K562 (cell line): Measurements from ENCODE around the gene ZNRF1. TPM values are rescaled to one million over a fixed set of nuclear protein-coding genes. Genes with fewer than 3 reads are reported as not detected.

Source experiments
- ATAC-seq: fragments of 200-7000 bp; cut with Tn5 transposase; 3 replicates; pipeline ENCODE4 v1.9.1; 2020; ENCODE audit warnings: moderate library complexity
- BruUV-seq: library from RNA; stranded (reverse); fragments of 400-500 nt; replicated peaks from 2 replicates; lab custom pipeline; 2021; lab: Mats Ljungman, UMichigan
- CTCF ChIA-PET: fragments of 300-600 bp; formaldehyde crosslinking; extraction: SDS; loops from one replicate; lab custom pipeline; 2021; ENCODE audit warnings: low intra/inter-chr PET ratio; lab: Yijun Ruan, JAX
- POLR2A ChIA-PET: fragments of 300-600, 350-650 bp; sonication (Branson Sonifier 250); formaldehyde crosslinking; extraction: SDS; loops from one replicate; lab custom pipeline; 2021; ENCODE audit warnings: antibody characterized with exemption, inconsistent platforms; lab: Yijun Ruan, JAX
- DNase-seq, 4 experiments: peaks; one replicate each; pipeline versions ENCODE4 v3.0.0 to v3.0.0-alpha.2; 2011 to 2018; ENCODE audit warnings: low spot score in 3 of 4, mixed read lengths in 3 of 4; ENCODE audit errors: extremely low read depth in 1 of 4
- FAIRE-seq: peaks from 2 replicates; lab custom pipeline; 2011; peaks lifted over from hg19 to GRCh38; lab: Jason Lieb, UNC
- H2AFZ ChIP-seq: 2 replicates; pipeline ENCODE4 v1.6.0; 2011; ENCODE audit warnings: low read depth, low read length, control low read depth, inconsistent platforms
- H3K27ac ChIP-seq: fragments of 200-600 bp; 3 replicates; pipeline ENCODE4 v1.8.0; 2011; ENCODE audit warnings: low read depth, mild to moderate bottlenecking, control low read depth, inconsistent platforms, low read length, moderate library complexity, mixed read lengths; ENCODE audit errors: extremely low read depth
- H3K27me3 ChIP-seq, 2 experiments: fragments of 300-600 bp in 1 of 2; 2 replicates in 1 of 2; 3 replicates in 1 of 2; pipeline versions ENCODE4 v1.6.0 to v1.8.0; 2011; ENCODE audit warnings: inconsistent platforms in 2 of 2, low read length in 2 of 2, mild to moderate bottlenecking in 1 of 2, mixed read lengths in 1 of 2, moderate library complexity in 1 of 2; ENCODE audit not compliant: control insufficient read depth in 2 of 2, insufficient read depth in 2 of 2
- H3K36me3 ChIP-seq: fragments of 300-600 bp; 3 replicates; pipeline ENCODE4 v1.8.0; 2011; ENCODE audit warnings: mild to moderate bottlenecking, low read length, inconsistent platforms; ENCODE audit not compliant: control insufficient read depth, insufficient read depth
- H3K4me1 ChIP-seq, 2 experiments: fragments of 200-600 bp in 1 of 2; replicated peaks in 1 of 2; 2 replicates in 1 of 2; 3 replicates in 1 of 2; pipeline versions ENCODE4 v1.5.1 to v1.8.0; 2011; ENCODE audit warnings: inconsistent platforms in 2 of 2, low read length in 2 of 2, mild to moderate bottlenecking in 1 of 2, mixed read lengths in 1 of 2, moderate library complexity in 1 of 2; ENCODE audit not compliant: control insufficient read depth in 2 of 2, insufficient read depth in 2 of 2
- H3K4me2 ChIP-seq: 2 replicates; pipeline ENCODE4 v1.6.1; 2011; ENCODE audit warnings: low read length, control low read depth, inconsistent platforms, mixed read lengths; ENCODE audit not compliant: insufficient read depth
- H3K4me3 ChIP-seq: fragments of 200-600 bp; sonication (generic), shearing (Covaris generic); 2 replicates; pipeline ENCODE4 v1.5.1; 2016; ENCODE audit warnings: control low read depth, inconsistent platforms
- H3K79me2 ChIP-seq: fragments of 200-600 bp; 3 replicates; pipeline ENCODE4 v1.8.0; 2011; ENCODE audit warnings: low read length, inconsistent platforms; ENCODE audit not compliant: control insufficient read depth, insufficient read depth
- H3K9ac ChIP-seq, 2 experiments: 2 replicates each; pipeline versions ENCODE4 v1.6.0 to v1.6.1; 2011; ENCODE audit warnings: low read depth in 2 of 2, low read length in 2 of 2, control low read depth in 1 of 2, inconsistent platforms in 1 of 2, mild to moderate bottlenecking in 1 of 2, mixed read lengths in 1 of 2; ENCODE audit not compliant: insufficient read depth in 1 of 2
- H3K9me1 ChIP-seq: one replicate; pipeline ENCODE4 v1.6.0; 2011; ENCODE audit warnings: inconsistent platforms, mild to moderate bottlenecking, low read length, moderate library complexity; ENCODE audit not compliant: control insufficient read depth, insufficient read depth
- H3K9me3 ChIP-seq: replicated peaks from 2 replicates; pipeline ENCODE4 v1.5.1; 2011; ENCODE audit warnings: low read depth, low read length, inconsistent platforms; ENCODE audit not compliant: control insufficient read depth, insufficient read depth
- H4K20me1 ChIP-seq: replicated peaks from 2 replicates; pipeline ENCODE4 v1.6.1; 2011; ENCODE audit warnings: low read length, inconsistent platforms, mixed read lengths; ENCODE audit not compliant: control insufficient read depth, insufficient read depth
- AFF1 ChIP-seq, 2 experiments: fragments of 450-650 bp; IDR thresholded peaks; 2 replicates each; pipeline ENCODE4 v1.6.1; 2018; ENCODE audit warnings: mild to moderate bottlenecking in 2 of 2, low read depth in 1 of 2; ENCODE audit not compliant: partially characterized antibody in 2 of 2
- CBFA2T2 ChIP-seq: fragments of 450-650 bp; conservative IDR thresholded peaks from 2 replicates; pipeline ENCODE4 v1.6.1; 2017; ENCODE audit warnings: mild to moderate bottlenecking
- PBX2 ChIP-seq, 2 experiments: IDR thresholded peaks in 1 of 2; conservative IDR thresholded peaks in 1 of 2; 2 replicates each; pipeline ENCODE4 v1.6.1; 2016; ENCODE audit warnings: low read depth in 2 of 2, mild to moderate bottlenecking in 1 of 2, missing compliant biosample characterization in 1 of 2, missing genetic modification characterization in 1 of 2, moderate library complexity in 1 of 2
- ZKSCAN8 ChIP-seq: fragments of 200-800 bp; sonication (Bioruptor generic); IDR thresholded peaks from 2 replicates; pipeline ENCODE4 v1.6.1; 2016; ENCODE audit warnings: missing genetic modification characterization, missing compliant biosample characterization
- ZNF311 ChIP-seq: fragments of 250-450 bp; sonication (Bioruptor Pico); IDR thresholded peaks from 2 replicates; pipeline ENCODE4 v1.4.0; 2020; ENCODE audit warnings: mild to moderate bottlenecking, moderate library complexity
- ZNF518B ChIP-seq: fragments of 250-450 bp; sonication (Bioruptor Pico); IDR thresholded peaks from 2 replicates; pipeline ENCODE4 v1.5.0; 2021; ENCODE audit warnings: mild to moderate bottlenecking, moderate library complexity
- WGBS: fragments of 100-300 bp; shearing (Covaris generic); methylation state at CpG from one replicate; pipeline ENCODE4 v1.1.6; 2016; ENCODE audit warnings: low coverage, mixed read lengths; ENCODE audit not compliant: insufficient coverage; ENCODE audit errors: missing lambda C conversion rate; 5-methylcytosine and 5-hydroxymethylcytosine counted together
- in situ Hi-C: fragments of 300-500 bp; cut with MboI; formaldehyde crosslinking; loops from 4 replicates; pipeline ENCODE4 v1.15.0; 2018; ENCODE audit warnings: inconsistent platforms, mixed read lengths
- intact Hi-C: fragments of 100-400 bp; cut with micrococcal nuclease; formaldehyde crosslinking; loops from 2 replicates; pipeline ENCODE4 v1.14.2; 2022
- polyA plus RNA-seq, 8 experiments: library from polyadenylated mRNA; depleted of rRNA in 4 of 8; stranded (reverse) in 5 of 8; unstranded in 3 of 8; fragments of >200 nt; fragmentation: Nextera tagmentation in 2 of 8; fragmentation: Illumina TruSeq in 1 of 8; extraction: Ambion mirVana in 2 of 8; extraction: Trizol in 1 of 8; gene quantifications; 2 replicates each; pipeline versions ENCODE4 v1.2.1 to v1.2.3, GENCODE V29; 2011 to 2014; ENCODE audit warnings: inconsistent platforms in 1 of 8, missing spikeins in 1 of 8
- total RNA-seq, 7 experiments: library from RNA; depleted of rRNA in 6 of 7; stranded (reverse); fragments of >200 nt in 6 of 7; fragmentation: Illumina TruSeq in 2 of 7; extraction: Trizol in 2 of 7; gene quantifications; 2 replicates each; pipeline versions ENCODE4 v1.2.1 to v1.2.3, GENCODE V29; 2011 to 2021; ENCODE audit warnings: low replicate concordance in 1 of 7

The ZNRF1 gene
- total and polyA plus RNA-seq, 9 of the 15 experiments (the other 6 are each of a cell fraction or from before 2014, with no cell fraction given): 9.5 to 37.7 (median 20.0) TPM

GRCh38 chr16:75011634-75012307, 12.9 kb downstream of the ZNRF1 start (continued):
- TF ChIP-seq PBX2 (CRISPR knock-in tag; IDR thresholded peaks at IDR 0.05; ENCODE audit: low read depth): no peak
- TF ChIP-seq PBX2 (tag; conservative IDR thresholded peaks at IDR 0.05; ENCODE audit: low read depth): peak; percentile 78
- TF ChIP-seq ZNF311 (CRISPR knock-in tag): no peak

GRCh38 chr16:75012380-75013081, 13.7 kb downstream of the ZNRF1 start:
- no peaks in the 10 kb centered on the region for H3K36me3 ChIP-seq
- FAIRE-seq: no peak
- peaks cover 22 to 39% of the 10 kb centered on the region in 2 experiments for H3K4me1 ChIP-seq
- peak overlapping the region; percentile 61 for H2AFZ ChIP-seq
- H3K27ac ChIP-seq: peak overlapping the region; percentile 82
- intact Hi-C loops (no loop called here), in situ Hi-C loops (no loop called here)
- BruUV-seq: no TSS peak
- H3K4me2 ChIP-seq: peak overlapping the region; percentile 63
- no peaks in the 10 kb centered on the region for H3K27me3 ChIP-seq
- ChIA-PET CTCF (no interaction called here), POLR2A (interaction anchor here (1.0 to 4.5 kb wide), 11 partner anchors 7 to 98 kb away, joined by 3 to 32 read pairs (median 5); partner anchors contain the start of gene WDR59)
- H3K4me3 ChIP-seq: no peak overlapping the region; the same call in 1 of the 2 replicates
- H3K9ac ChIP-seq: peak overlapping the region; percentile 0 to 54; a peak in 3 of 4 replicates
- DNase-seq: no peak
- no peaks in the 10 kb centered on the region for H3K9me3 ChIP-seq
- H3K79me2 ChIP-seq: peaks cover 98% of the 10 kb centered on the region
- H4K20me1 ChIP-seq: no peaks in the 10 kb centered on the region
- no peaks in the 10 kb centered on the region for H3K9me1 ChIP-seq
- WGBS: 32% methylated on average over 8 of the region's 8 CpGs
- ATAC-seq: peak; percentile 3; the same call in 2 of the 3 replicates
- TF ChIP-seq AFF1 (IDR thresholded peaks at IDR 0.05; ENCODE audit: low read depth in 1 of 2, partially characterized antibody in 2 of 2) (no peak), ZNF518B (CRISPR knock-in tag) (no peak), CBFA2T2 (no peak), ZKSCAN8 (CRISPR knock-in tag) (0 out of 2 replicates have a peak, but pooled peaks have one; percentile 35)
